OCI-LY7 (cell line): Measurements from ENCODE around the gene DDX39A. TPM values are rescaled to one million over a fixed set of nuclear protein-coding genes. Genes with fewer than 3 reads are reported as not detected.

ENCODE experiments used
- BruUV-seq: library from RNA; stranded (reverse); fragments of 400-500 nt; replicated peaks from 2 replicates; lab custom pipeline; 2021; lab: Mats Ljungman, UMichigan
- CTCF ChIA-PET: fragments of 300-600 bp; sonication (Branson Sonifier 250); formaldehyde crosslinking; loops from one replicate; lab custom pipeline; 2022; ENCODE audit warnings: antibody characterized with exemption; ENCODE audit not compliant: unreplicated experiment; lab: Charles Lee
- POLR2A ChIA-PET: fragments of 300-600 bp; sonication (Branson Sonifier 250); formaldehyde crosslinking; loops from one replicate; lab custom pipeline; 2022; ENCODE audit warnings: antibody characterized with exemption; lab: Charles Lee
- DNase-seq: peaks from one replicate; pipeline ENCODE4 v3.0.0-alpha.2; 2015; ENCODE audit warnings: low spot score
- H2AFZ ChIP-seq: fragments of 200-600 bp; sonication (generic), shearing (Covaris generic); 2 replicates; pipeline ENCODE4 v1.6.1; 2014; ENCODE audit warnings: mild to moderate bottlenecking, antibody characterized with exemption, low read length, moderate library complexity
- H3K27ac ChIP-seq: fragments of 200-600 bp; sonication (generic); 2 replicates; pipeline ENCODE4 v1.5.1; 2014; ENCODE audit warnings: mixed run types, low read depth, mild to moderate bottlenecking, moderate library complexity, low read length, inconsistent platforms; ENCODE audit not compliant: poor library complexity, severe bottlenecking
- H3K36me3 ChIP-seq: fragments of 200-600 bp; sonication (generic); 2 replicates; pipeline ENCODE4 v1.6.1; 2014; ENCODE audit warnings: mild to moderate bottlenecking, antibody characterized with exemption, low read length, moderate library complexity, mixed read lengths; ENCODE audit not compliant: insufficient read depth
- H3K4me1 ChIP-seq: fragments of 200-600 bp; sonication (generic); 2 replicates; pipeline ENCODE4 v1.5.1; 2014; ENCODE audit warnings: mild to moderate bottlenecking, low read length; ENCODE audit not compliant: insufficient read depth, poor library complexity, severe bottlenecking
- H3K4me2 ChIP-seq: fragments of 200-600 bp; sonication (generic); 2 replicates; pipeline ENCODE4 v1.6.1; 2014; ENCODE audit warnings: mild to moderate bottlenecking, low read length
- H3K4me3 ChIP-seq: fragments of 200-600 bp; sonication (generic); 2 replicates; pipeline ENCODE4 v1.5.1; 2014; ENCODE audit warnings: mild to moderate bottlenecking, low read depth, low read length; ENCODE audit not compliant: poor library complexity, severe bottlenecking
- H3K79me2 ChIP-seq: fragments of 200-600 bp; sonication (generic); 2 replicates; pipeline ENCODE4 v1.6.1; 2016; ENCODE audit warnings: low read depth, mild to moderate bottlenecking, low read length, moderate library complexity, mixed read lengths; ENCODE audit not compliant: insufficient read depth
- H3K9me2 ChIP-seq: fragments of 200-600 bp; sonication (generic); 2 replicates; pipeline ENCODE4 v1.6.1; 2016; ENCODE audit warnings: mild to moderate bottlenecking, low read length, mixed read lengths; ENCODE audit not compliant: insufficient read depth
- H3K9me3 ChIP-seq: fragments of 200-600 bp; sonication (generic); 2 replicates; pipeline ENCODE4 v1.6.1; 2014; ENCODE audit warnings: mild to moderate bottlenecking, mixed run types, low read length, mixed read lengths
- H4K20me1 ChIP-seq: fragments of 200-600 bp; sonication (generic); 2 replicates; pipeline ENCODE4 v1.6.1; 2014; ENCODE audit warnings: mild to moderate bottlenecking, antibody characterized with exemption, low read length, moderate library complexity, mixed read lengths; ENCODE audit not compliant: insufficient read depth
- CTCF ChIP-seq: fragments of 200-600 bp; sonication (generic); conservative IDR thresholded peaks from 2 replicates; pipeline ENCODE4 v1.5.1; 2014; ENCODE audit warnings: mild to moderate bottlenecking, antibody characterized with exemption, low read length, moderate library complexity, mixed read lengths
- EZH2phosphoT487 ChIP-seq: fragments of 200-600 bp; sonication (generic); IDR thresholded peaks from 2 replicates; pipeline ENCODE4 v1.6.1; 2018; ENCODE audit warnings: low read depth, borderline replicate concordance, mild to moderate bottlenecking, mixed run types, antibody characterized with exemption, low read length, moderate library complexity, mixed read lengths
- intact Hi-C: fragments of 100-400 bp; cut with micrococcal nuclease; formaldehyde crosslinking; loops from one replicate; pipeline ENCODE4 v1.10.0; 2022; ENCODE audit not compliant: unreplicated experiment
- total RNA-seq, 2 experiments: library from RNA; depleted of rRNA in 1 of 2; stranded (reverse); fragments of >200 nt in 1 of 2; shearing (Covaris generic) in 1 of 2; gene quantifications; 2 replicates each; pipeline ENCODE4 v1.2.3, GENCODE V29; 2014 to 2022

DDX39A gene
- total RNA-seq, 2 experiments from 2014 or later = 294 to 474 TPM

GRCh38 chr19:14440049-14440448 lies 20.9 kb upstream of the DDX39A start:
- H3K4me3 ChIP-seq = peak overlapping the region; percentile 69
- intact Hi-C loops = no loop called here
- no TSS peak for BruUV-seq
- TF ChIP-seq CTCF (no peak), EZH2phosphoT487 (no peak)
- CTCF ChIA-PET = no interaction called here
- H2AFZ ChIP-seq = peak overlapping the region; percentile 54
- H3K4me1 ChIP-seq = peaks cover 36% of the 10 kb centered on the region
- peak overlapping the region; percentile 63 for H3K27ac ChIP-seq
- peaks cover 45% of the 10 kb centered on the region for H3K36me3 ChIP-seq
- peaks cover 36% of the 10 kb centered on the region; the same call in 1 of the 2 replicates for H3K79me2 ChIP-seq
- peak; percentile 88 for DNase-seq
- no peaks in the 10 kb centered on the region for H3K9me2 ChIP-seq
- POLR2A ChIA-PET = interaction anchor here (0.6 to 1.6 kb wide), 2 partner anchors 20 to 62 kb away, joined by 3 to 5 read pairs; no protein-coding TSS in a partner anchor
- H3K9me3 ChIP-seq = no peaks in the 10 kb centered on the region
- H3K4me2 ChIP-seq = peak overlapping the region; percentile 89
- no peaks in the 10 kb centered on the region for H4K20me1 ChIP-seq

- Histone ChIP-seq H3K4me3 (no peak overlapping the region), H3K27ac (peak overlapping the region; percentile 63), H3K4me1 (peaks cover 47% of the 10 kb centered on the region), H3K79me2 (peaks cover 46% of the 10 kb centered on the region; the same call in 1 of the 2 replicates), H3K9me2 (no peaks in the 10 kb centered on the region), H2AFZ (no peak overlapping the region), H3K9me3 (no peaks in the 10 kb centered on the region), H3K36me3 (peaks cover 43% of the 10 kb centered on the region), H4K20me1 (no peaks in the 10 kb centered on the region), H3K4me2 (peak overlapping the region; percentile 89)
- intact Hi-C loops = no loop called here
- TF ChIP-seq EZH2phosphoT487 = no peak
- 0 out of 2 replicates have a peak, but pooled peaks have one; percentile 10 for TF ChIP-seq CTCF
- ChIA-PET POLR2A (interaction anchor here (0.5 to 0.6 kb wide), 2 partner anchors 60 to 84 kb away, joined by 3 to 4 read pairs; no protein-coding TSS in a partner anchor), CTCF (no interaction called here)
- BruUV-seq = no TSS peak
- no peak for DNase-seq
Observed at GRCh38 chr19:14439014-14439413, 19.9 kb upstream of the DDX39A start.

GRCh38 chr19:14437578-14438140 lies 18.5 kb upstream of the DDX39A start:
- no peak for DNase-seq
- Histone ChIP-seq H2AFZ (no peak overlapping the region), H3K9me3 (no peaks in the 10 kb centered on the region), H3K4me1 (peaks cover 48% of the 10 kb centered on the region), H3K27ac (peak overlapping the region; percentile 6), H3K79me2 (peaks cover 53% of the 10 kb centered on the region; the same call in 1 of the 2 replicates), H3K4me3 (no peak overlapping the region), H3K36me3 (peaks cover 29% of the 10 kb centered on the region), H3K4me2 (no peak overlapping the region), H3K9me2 (no peaks in the 10 kb centered on the region), H4K20me1 (no peaks in the 10 kb centered on the region)
- POLR2A ChIA-PET = no interaction called here
- CTCF ChIA-PET = no interaction called here
- intact Hi-C loops = no loop called here
- TF ChIP-seq CTCF (no peak), EZH2phosphoT487 (no peak)
- no TSS peak for BruUV-seq
